ENCODE data around the gene G0S2. TPM values are rescaled to one million over a fixed set of nuclear protein-coding genes. Genes with fewer than 3 reads are reported as not detected.

G0S2 gene
- total RNA-seq, 2 experiments from 2014 or later = 4.9 to 5.7 TPM

GRCh38 chr1:209642816-209643215 lies 32.4 kb upstream of the G0S2 start:
- Mint-ChIP-seq H3K27me3 (no peaks in the 10 kb centered on the region), H3K27ac (no peak overlapping the region), H3K36me3 (ENCODE audit: low read depth) (no peaks in the 10 kb centered on the region), H3K4me3 (no peak overlapping the region), H3K4me1 (ENCODE audit: low read depth) (no peaks in the 10 kb centered on the region), H3K9me3 (no peaks in the 10 kb centered on the region)
- CTCF ChIA-PET = interaction anchor here (0.7 to 2.2 kb wide), 9 partner anchors 10 to 106 kb away, joined by 3 to 6 read pairs (median 4); no protein-coding TSS in a partner anchor
- intact Hi-C loops (cut with micrococcal nuclease) = no loop called here
- POLR2A ChIA-PET = interaction anchor here (0.6 to 1.2 kb wide), 2 partner anchors 10 to 35 kb away, joined by 3 read pairs; no protein-coding TSS in a partner anchor
- no peak for TF ChIP-seq CTCF (IDR thresholded peaks at IDR 0.05)
- no peak for DNase-seq
- no peak for ATAC-seq

GRCh38 chr1:209643285-209644020 lies 31.8 kb upstream of the G0S2 start:
- Mint-ChIP-seq H3K4me3 (no peak overlapping the region), H3K4me1 (ENCODE audit: low read depth) (no peaks in the 10 kb centered on the region), H3K27me3 (no peaks in the 10 kb centered on the region), H3K36me3 (ENCODE audit: low read depth) (no peaks in the 10 kb centered on the region), H3K27ac (no peak overlapping the region), H3K9me3 (no peaks in the 10 kb centered on the region)
- DNase-seq (no peak), ATAC-seq (no peak)
- TF ChIP-seq CTCF (IDR thresholded peaks at IDR 0.05) = no peak
- ChIA-PET POLR2A (interaction anchor here (1.2 kb wide), 1 partner anchor 9 kb away, joined by 3 read pairs; no protein-coding TSS in a partner anchor), CTCF (interaction anchor here (0.7 to 2.2 kb wide), 4 partner anchors 16 to 105 kb away, joined by 4 to 6 read pairs (median 5); no protein-coding TSS in a partner anchor)
- intact Hi-C loops (cut with micrococcal nuclease) = no loop called here

GRCh38 chr1:209645574-209646452 lies 29.4 kb upstream of the G0S2 start:
- ChIA-PET CTCF (interaction anchor here (1.5 to 6.0 kb wide), 2 partner anchors 18 to 47 kb away, joined by 5 to 25 read pairs; no protein-coding TSS in a partner anchor), POLR2A (interaction anchor here (1.1 to 1.2 kb wide), 2 partner anchors 12 to 110 kb away, joined by 3 to 4 read pairs; partner anchors contain the start of gene TRAF3IP3)
- no peak for ATAC-seq
- Mint-ChIP-seq H3K36me3 (ENCODE audit: low read depth) (no peaks in the 10 kb centered on the region), H3K4me3 (no peak overlapping the region), H3K27me3 (no peaks in the 10 kb centered on the region), H3K27ac (no peak overlapping the region), H3K9me3 (no peaks in the 10 kb centered on the region), H3K4me1 (ENCODE audit: low read depth) (peaks cover 8% of the 10 kb centered on the region)
- DNase-seq = no peak
- intact Hi-C loops (cut with micrococcal nuclease) = no loop called here
- no peak for TF ChIP-seq CTCF (IDR thresholded peaks at IDR 0.05)

- ATAC-seq = no peak
- H3K27ac Mint-ChIP-seq = no peak overlapping the region
- peaks cover 11% of the 10 kb centered on the region for H3K4me1 Mint-ChIP-seq (ENCODE audit: low read depth)
- no peaks in the 10 kb centered on the region for H3K36me3 Mint-ChIP-seq (ENCODE audit: low read depth)
- intact Hi-C loops (cut with micrococcal nuclease) = no loop called here
- no peaks in the 10 kb centered on the region for H3K9me3 Mint-ChIP-seq
- DNase-seq = no peak
- H3K4me3 Mint-ChIP-seq = no peak overlapping the region
- no peaks in the 10 kb centered on the region for H3K27me3 Mint-ChIP-seq
- TF ChIP-seq CTCF (IDR thresholded peaks at IDR 0.05) = no peak
- ChIA-PET POLR2A (interaction anchor here (1.1 to 1.2 kb wide), 2 partner anchors 12 to 110 kb away, joined by 3 to 4 read pairs; partner anchors contain the start of gene TRAF3IP3), CTCF (interaction anchor here (0.7 to 6.0 kb wide), 3 partner anchors 19 to 46 kb away, joined by 3 to 25 read pairs (median 5); no protein-coding TSS in a partner anchor)
These were observed 28.7 kb upstream of the G0S2 start for GRCh38 chr1:209646558-209646957.
